GM12892 (cell line): ENCODE measurements around the gene CDK2AP2.

Experiments
- POLR2A ChIP-seq: IDR thresholded peaks from 2 replicates; pipeline ENCODE4 v1.6.1; 2011; ENCODE audit warnings: low read depth, low read length, control low read depth
- POLR2AphosphoS5 ChIP-seq: IDR thresholded peaks from 2 replicates; pipeline ENCODE4 v1.6.1; 2011; ENCODE audit warnings: low read depth, low read length, control low read depth

- TF ChIP-seq POLR2A = peak; percentile 48; the same call in 1 of the 2 replicates
- peak; percentile 44; the same call in 1 of the 2 replicates for TF ChIP-seq POLR2AphosphoS5
Observed at GRCh38 chr11:67486481-67487195, 21.3 kb downstream of the CDK2AP2 start.
